ENCODE measurements around the gene TMEM242. TPM values are rescaled to one million over a fixed set of nuclear protein-coding genes. Genes with fewer than 3 reads are reported as not detected.

TMEM242 gene
- total RNA-seq, 1 donor from 2014 or later: 12.4 TPM

DNA sequence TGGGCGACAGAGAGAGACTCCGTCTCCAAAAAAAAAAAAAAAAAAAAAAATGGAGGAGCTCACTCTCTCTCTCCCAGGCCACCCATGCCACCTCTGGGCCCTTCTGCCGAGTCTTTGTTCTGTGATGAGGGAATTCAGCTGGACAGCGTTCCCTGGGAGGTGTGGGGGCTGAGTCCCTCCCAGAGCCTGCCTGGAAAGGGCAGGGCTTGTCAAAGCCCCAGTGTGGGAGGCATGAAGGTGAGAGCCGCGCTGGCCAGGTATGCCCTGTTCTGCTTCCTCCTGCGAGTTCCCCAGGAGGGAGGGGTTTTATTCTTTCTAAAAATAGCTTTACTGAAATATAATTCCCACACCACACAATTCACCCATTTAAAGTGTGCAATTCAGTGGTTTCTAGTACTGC lies 69.6 kb downstream of the TMEM242 start:
- no peak for DNase-seq (ENCODE audit: low spot score, unreplicated experiment)
- Mint-ChIP-seq H3K9me3 (ENCODE audit: low read depth) (peaks cover 1% of the 10 kb centered on the region), H3K27ac (no peak overlapping the region), H3K4me3 (ENCODE audit: low read depth) (no peak overlapping the region), H3K27me3 (peaks cover 28% of the 10 kb centered on the region), H3K36me3 (ENCODE audit: insufficient read depth) (no peaks in the 10 kb centered on the region), H3K4me1 (ENCODE audit: low read depth) (no peaks in the 10 kb centered on the region)
- TF ChIP-seq, protein P1, sequence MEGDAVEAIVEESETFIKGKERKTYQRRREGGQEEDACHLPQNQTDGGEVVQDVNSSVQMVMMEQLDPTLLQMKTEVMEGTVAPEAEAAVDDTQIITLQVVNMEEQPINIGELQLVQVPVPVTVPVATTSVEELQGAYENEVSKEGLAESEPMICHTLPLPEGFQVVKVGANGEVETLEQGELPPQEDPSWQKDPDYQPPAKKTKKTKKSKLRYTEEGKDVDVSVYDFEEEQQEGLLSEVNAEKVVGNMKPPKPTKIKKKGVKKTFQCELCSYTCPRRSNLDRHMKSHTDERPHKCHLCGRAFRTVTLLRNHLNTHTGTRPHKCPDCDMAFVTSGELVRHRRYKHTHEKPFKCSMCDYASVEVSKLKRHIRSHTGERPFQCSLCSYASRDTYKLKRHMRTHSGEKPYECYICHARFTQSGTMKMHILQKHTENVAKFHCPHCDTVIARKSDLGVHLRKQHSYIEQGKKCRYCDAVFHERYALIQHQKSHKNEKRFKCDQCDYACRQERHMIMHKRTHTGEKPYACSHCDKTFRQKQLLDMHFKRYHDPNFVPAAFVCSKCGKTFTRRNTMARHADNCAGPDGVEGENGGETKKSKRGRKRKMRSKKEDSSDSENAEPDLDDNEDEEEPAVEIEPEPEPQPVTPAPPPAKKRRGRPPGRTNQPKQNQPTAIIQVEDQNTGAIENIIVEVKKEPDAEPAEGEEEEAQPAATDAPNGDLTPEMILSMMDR (IDR thresholded peaks at IDR 0.05; ENCODE audit: unreplicated experiment): no peak

DNA sequence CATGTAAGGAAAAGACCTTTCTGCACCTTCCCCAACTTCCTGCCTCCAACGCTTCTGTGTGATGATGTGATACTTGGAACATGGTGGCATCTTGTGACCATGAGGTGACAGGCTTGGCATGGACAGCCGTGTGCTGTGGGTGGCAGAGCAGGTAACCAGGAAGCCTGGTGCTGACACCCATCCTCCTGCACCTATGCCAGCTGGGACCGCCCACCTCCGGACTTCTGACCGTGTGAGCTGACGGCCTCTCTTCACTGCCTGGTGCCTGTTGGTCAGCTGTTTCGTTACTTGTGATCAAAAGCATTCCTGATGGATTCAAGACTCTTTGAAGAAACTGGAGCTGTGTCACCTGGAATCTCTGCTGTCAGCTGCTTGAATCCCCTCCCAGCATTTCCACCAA lies 70.3 kb downstream of the TMEM242 start:
- H3K9me3 Mint-ChIP-seq (ENCODE audit: low read depth): peaks cover 8% of the 10 kb centered on the region
- no peak overlapping the region for H3K4me3 Mint-ChIP-seq (ENCODE audit: low read depth)
- peaks cover 26% of the 10 kb centered on the region for H3K27me3 Mint-ChIP-seq
- no peak for DNase-seq (ENCODE audit: low spot score, unreplicated experiment)
- H3K27ac Mint-ChIP-seq: no peak overlapping the region
- H3K36me3 Mint-ChIP-seq (ENCODE audit: insufficient read depth): no peaks in the 10 kb centered on the region
- TF ChIP-seq, protein P1 (IDR thresholded peaks at IDR 0.05; ENCODE audit: unreplicated experiment): no peak
- H3K4me1 Mint-ChIP-seq (ENCODE audit: low read depth): no peaks in the 10 kb centered on the region

DNA sequence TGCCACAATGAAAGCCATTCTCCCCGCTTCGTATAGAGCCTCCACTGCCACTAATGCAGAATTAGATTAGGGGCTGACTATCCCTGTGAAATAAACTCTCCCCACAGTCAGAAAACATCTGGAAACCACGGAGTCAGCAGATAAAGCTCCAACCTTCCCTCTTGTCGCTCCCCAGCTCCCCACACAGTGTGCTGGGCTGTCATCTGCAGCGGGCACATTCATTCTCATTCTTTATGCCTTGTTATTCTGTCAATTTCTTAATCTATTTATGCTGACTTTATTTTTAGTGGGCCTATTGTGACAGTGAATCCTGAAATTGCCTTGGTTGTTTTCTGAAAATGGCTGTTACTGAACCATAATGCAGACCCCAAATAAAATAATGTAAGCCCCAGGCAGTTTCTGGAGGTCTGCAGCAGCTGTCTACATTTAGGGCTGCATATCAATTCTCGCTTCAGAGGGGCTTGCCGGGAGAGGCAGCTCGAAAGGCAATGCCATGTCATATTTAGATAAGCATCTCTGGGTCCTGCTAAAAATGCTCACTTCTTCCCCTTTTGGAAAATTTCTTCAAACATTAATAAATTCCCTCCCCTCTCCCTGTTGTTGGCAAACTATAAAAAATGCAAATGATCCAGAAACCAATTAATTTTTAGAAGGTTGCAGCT lies 71.6 kb downstream of the TMEM242 start:
- Mint-ChIP-seq H3K27me3 (peaks cover 23% of the 10 kb centered on the region), H3K4me3 (ENCODE audit: low read depth) (no peak overlapping the region), H3K27ac (no peak overlapping the region), H3K9me3 (ENCODE audit: low read depth) (peaks cover 8% of the 10 kb centered on the region), H3K4me1 (ENCODE audit: low read depth) (peaks cover 2% of the 10 kb centered on the region), H3K36me3 (ENCODE audit: insufficient read depth) (no peaks in the 10 kb centered on the region)
- TF ChIP-seq, protein P1 (IDR thresholded peaks at IDR 0.05; ENCODE audit: unreplicated experiment): no peak
- DNase-seq (ENCODE audit: low spot score, unreplicated experiment): no peak

DNA sequence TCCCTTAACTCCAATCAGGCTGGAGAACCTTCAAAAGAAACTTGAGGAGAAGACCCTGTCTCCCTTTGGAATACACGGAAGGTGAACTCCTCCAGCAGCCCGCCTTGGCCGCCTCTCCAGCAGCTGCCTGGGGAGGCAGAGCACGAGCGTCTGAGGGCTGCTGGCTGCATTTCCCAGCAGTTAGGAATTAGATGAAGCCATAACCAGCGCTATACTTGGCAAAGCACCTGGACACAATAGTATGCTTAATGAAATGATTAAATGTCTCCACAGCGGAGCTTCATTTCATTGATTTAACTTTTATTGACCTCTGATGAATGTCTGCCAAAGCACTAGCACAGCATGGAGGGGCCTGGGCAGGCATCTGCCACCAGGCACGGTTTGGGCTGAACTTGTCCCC lies 73.5 kb downstream of the TMEM242 start:
- peaks cover 14% of the 10 kb centered on the region for H3K4me1 Mint-ChIP-seq (ENCODE audit: low read depth)
- DNase-seq (ENCODE audit: low spot score, unreplicated experiment): no peak
- H3K27me3 Mint-ChIP-seq: peaks cover 13% of the 10 kb centered on the region
- TF ChIP-seq, protein P1 (IDR thresholded peaks at IDR 0.05; ENCODE audit: unreplicated experiment): no peak
- peaks cover 8% of the 10 kb centered on the region for H3K9me3 Mint-ChIP-seq (ENCODE audit: low read depth)
- no peak overlapping the region for H3K4me3 Mint-ChIP-seq (ENCODE audit: low read depth)
- no peaks in the 10 kb centered on the region for H3K36me3 Mint-ChIP-seq (ENCODE audit: insufficient read depth)
- no peak overlapping the region for H3K27ac Mint-ChIP-seq

DNA sequence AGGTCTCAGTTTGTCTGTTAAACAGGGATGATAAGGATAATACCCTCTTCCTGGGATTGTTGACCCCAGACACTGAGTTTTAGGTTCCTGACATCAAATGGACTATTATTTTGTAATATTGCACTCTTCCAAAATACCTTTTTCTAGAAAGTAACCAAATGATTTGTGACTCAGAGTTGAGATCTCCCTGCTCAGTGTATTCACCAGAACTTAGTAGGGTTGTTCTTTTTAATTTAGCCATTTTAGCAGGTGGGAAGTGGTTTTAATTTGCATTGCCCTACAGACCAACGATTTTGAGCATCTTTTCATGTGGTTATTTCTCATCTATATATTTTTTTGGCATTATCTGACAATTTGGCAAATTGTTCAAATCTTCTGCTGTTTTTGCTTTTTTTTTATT lies 75.1 kb downstream of the TMEM242 start:
- Mint-ChIP-seq H3K9me3 (ENCODE audit: low read depth) (peaks cover 16% of the 10 kb centered on the region), H3K4me3 (ENCODE audit: low read depth) (no peak overlapping the region), H3K36me3 (ENCODE audit: insufficient read depth) (peaks cover 2% of the 10 kb centered on the region), H3K27ac (no peak overlapping the region), H3K27me3 (peaks cover 12% of the 10 kb centered on the region), H3K4me1 (ENCODE audit: low read depth) (peaks cover 18% of the 10 kb centered on the region)
- TF ChIP-seq, protein P1 (IDR thresholded peaks at IDR 0.05; ENCODE audit: unreplicated experiment): no peak
- no peak for DNase-seq (ENCODE audit: low spot score, unreplicated experiment)

Measured in progenitor cell of endocrine pancreas (in vitro differentiated cells).